H1 (cell line): ENCODE measurements around the gene MVP. TPM values are rescaled to one million over a fixed set of nuclear protein-coding genes. Genes with fewer than 3 reads are reported as not detected.

ENCODE experiments used
- BACH1 ChIP-seq: IDR thresholded peaks from 2 replicates; pipeline ENCODE4 v1.6.1; 2012; ENCODE audit warnings: low read length, improper control_type of control experiment
- KDM4A ChIP-seq: IDR thresholded peaks from one replicate; pipeline ENCODE4 v1.7.1; 2012; ENCODE audit warnings: low read depth, mild to moderate bottlenecking, moderate library complexity, low read length, inconsistent platforms; ENCODE audit not compliant: severe bottlenecking
- KDM5A ChIP-seq: fragments of 200-600 bp; IDR thresholded peaks from 2 replicates; pipeline ENCODE4 v1.7.1; 2012; ENCODE audit warnings: mild to moderate bottlenecking, low read length, inconsistent platforms, mixed read lengths
- polyA plus RNA-seq, 7 experiments: library from polyadenylated mRNA; depleted of rRNA in 3 of 7; stranded (reverse) in 5 of 7; unstranded in 2 of 7; fragments of >200 nt in 5 of 7; fragments of 200-250 nt in 2 of 7; gene quantifications; 1 replicate in 5 of 7; 2 replicates in 1 of 7; 4 replicates in 1 of 7; pipeline versions ENCODE4 v1.2.1 to v1.2.3, GENCODE V29; 2011 to 2013; ENCODE audit warnings: missing spikeins in 2 of 7, mixed read lengths in 2 of 7
- total RNA-seq: library from RNA; stranded (reverse); fragmentation: NEBNext Ultra II Directional; extraction: Animal tissue kit (Norgen Biotek cat#: 25700); gene quantifications from 2 replicates; pipeline ENCODE4 v1.2.1, GENCODE V29; 2021
- TF ChIP-seq, protein P1 (sequence below): IDR thresholded peaks from 2 replicates; pipeline ENCODE4 v1.6.1; 2011; ENCODE audit warnings: low read depth, mild to moderate bottlenecking, low read length; ENCODE audit not compliant: insufficient read depth

Gene MVP
- total and polyA plus RNA-seq, 2 of the 8 experiments (the other 6 are each of a cell fraction or from before 2014, with no cell fraction given), result 1.9 TPM

DNA sequence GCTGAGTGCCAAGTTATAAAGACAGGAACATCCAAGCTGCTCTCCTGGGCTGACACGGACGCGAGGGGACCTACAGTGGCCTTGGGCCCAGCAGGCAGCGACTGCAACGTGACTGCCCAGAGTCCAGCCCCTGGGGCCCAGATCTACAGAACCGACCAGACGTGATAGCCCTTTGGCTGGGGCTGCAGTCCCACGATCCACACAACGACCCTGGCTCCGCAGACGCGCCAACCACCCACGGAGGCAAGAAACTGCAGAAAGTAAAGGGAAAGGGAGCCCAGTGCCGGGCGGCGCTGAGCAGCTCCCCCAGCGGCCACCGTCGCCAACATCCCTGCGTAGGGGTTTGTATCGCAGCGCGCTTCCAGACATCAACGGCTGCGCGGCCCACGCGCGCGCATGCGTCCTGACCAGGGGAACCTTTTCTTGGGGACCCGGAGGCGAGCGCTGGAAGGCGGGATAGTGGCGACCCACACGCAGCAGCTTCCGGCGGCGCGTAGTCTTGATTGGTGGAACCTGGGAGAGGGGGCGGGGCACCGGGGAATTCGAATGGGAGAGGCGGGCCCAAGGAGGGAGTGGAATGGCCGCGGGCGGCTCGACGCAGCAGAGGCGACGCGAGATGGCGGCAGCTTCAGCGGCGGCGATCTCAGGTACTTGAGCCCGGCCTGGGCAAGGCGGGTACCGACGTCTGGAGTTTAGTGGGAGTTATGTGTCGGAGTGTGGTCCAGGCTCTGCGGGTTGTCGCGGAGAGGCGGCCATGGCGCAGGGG, 29.9 kb upstream of the MVP start, which contains the start of gene KIF22 (continued):
- TF ChIP-seq, protein P1, sequence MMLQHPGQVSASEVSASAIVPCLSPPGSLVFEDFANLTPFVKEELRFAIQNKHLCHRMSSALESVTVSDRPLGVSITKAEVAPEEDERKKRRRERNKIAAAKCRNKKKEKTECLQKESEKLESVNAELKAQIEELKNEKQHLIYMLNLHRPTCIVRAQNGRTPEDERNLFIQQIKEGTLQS, result 0 out of 2 replicates have a peak, but pooled peaks have one; percentile 42
- TF ChIP-seq BACH1 (peak; percentile 94), KDM5A (peak; percentile 63), KDM4A (peak; percentile 81)
